CD4-positive, alpha-beta T cell treated with Interferon alpha-2 for 1 hour (primary cell): Measurements from ENCODE around the gene RAB3A.

ENCODE experiments used
- DNase-seq, 2 donors: peaks; one replicate each; pipeline ENCODE4 v3.0.0-alpha.2; 2020 to 2022

The RAB3A gene

DNA sequence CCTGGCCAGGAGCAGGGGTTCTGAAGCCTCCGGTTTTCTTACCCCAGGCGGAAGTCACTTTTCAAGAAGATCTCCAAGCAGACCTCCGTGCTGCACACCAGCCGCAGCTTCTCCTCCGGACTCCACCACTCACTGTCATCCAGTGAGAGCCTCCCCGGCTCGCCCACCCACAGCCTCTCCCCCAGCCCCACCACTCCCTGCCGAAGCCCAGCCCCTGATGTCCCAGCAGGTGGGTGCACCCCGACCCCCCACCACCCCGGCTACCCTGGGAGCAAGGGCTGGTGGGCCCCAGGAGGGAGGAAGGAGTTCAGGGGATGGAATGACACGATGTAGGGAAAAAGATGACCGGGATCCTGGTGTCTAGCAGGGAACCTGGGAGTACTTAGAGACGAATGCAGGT is 56.4 kb downstream of the RAB3A start:
- DNase-seq, result no peak
